GM06990 (cell line): ENCODE data around the gene KIAA1549.

Source experiments
- DNase-seq: peaks from one replicate; pipeline ENCODE4 v3.0.0-alpha.2; 2011; ENCODE audit not compliant: insufficient read length; ENCODE audit errors: extremely low read depth
- H3K27me3 ChIP-seq: replicated peaks from 2 replicates; pipeline ENCODE4 v1.6.0; 2011; ENCODE audit warnings: low read length; ENCODE audit not compliant: control insufficient read depth, insufficient read depth
- H3K36me3 ChIP-seq: 2 replicates; pipeline ENCODE4 v1.5.1; 2011; ENCODE audit warnings: low read length; ENCODE audit not compliant: control insufficient read depth, insufficient read depth
- H3K4me3 ChIP-seq: replicated peaks from 2 replicates; pipeline ENCODE4 v1.5.1; 2011; ENCODE audit warnings: low read depth, mild to moderate bottlenecking, control low read depth, low read length
- TF ChIP-seq, protein P1 (sequence below): IDR thresholded peaks from 2 replicates; pipeline ENCODE4 v1.5.1; 2011; ENCODE audit warnings: low read length, control low read depth, mild to moderate bottlenecking, inconsistent platforms; ENCODE audit not compliant: insufficient read depth, poor library complexity, severe bottlenecking

Gene KIAA1549

DNA sequence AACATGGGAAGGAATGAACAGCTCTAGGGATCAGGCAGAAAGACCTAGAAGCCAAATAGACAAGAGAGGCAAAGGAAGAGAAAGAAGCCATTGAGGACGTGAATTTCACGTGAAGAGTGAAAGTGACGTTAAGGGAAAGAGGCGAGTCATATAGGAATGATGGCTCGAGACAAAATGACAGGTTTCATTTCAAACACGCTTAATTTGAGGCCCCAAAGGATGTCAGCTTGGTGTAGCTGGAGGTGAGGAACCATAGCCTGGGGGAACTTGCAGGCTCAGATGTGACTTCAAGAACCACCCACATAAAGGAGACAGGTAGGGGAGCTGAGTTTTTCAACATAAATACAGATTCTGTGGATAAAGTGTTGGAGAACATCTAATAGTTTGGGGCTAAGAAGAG, 98.9 kb downstream of the KIAA1549 start:
- no peak for DNase-seq
- no peaks in the 10 kb centered on the region for H3K36me3 ChIP-seq
- no peak overlapping the region for H3K4me3 ChIP-seq
- TF ChIP-seq, protein P1, sequence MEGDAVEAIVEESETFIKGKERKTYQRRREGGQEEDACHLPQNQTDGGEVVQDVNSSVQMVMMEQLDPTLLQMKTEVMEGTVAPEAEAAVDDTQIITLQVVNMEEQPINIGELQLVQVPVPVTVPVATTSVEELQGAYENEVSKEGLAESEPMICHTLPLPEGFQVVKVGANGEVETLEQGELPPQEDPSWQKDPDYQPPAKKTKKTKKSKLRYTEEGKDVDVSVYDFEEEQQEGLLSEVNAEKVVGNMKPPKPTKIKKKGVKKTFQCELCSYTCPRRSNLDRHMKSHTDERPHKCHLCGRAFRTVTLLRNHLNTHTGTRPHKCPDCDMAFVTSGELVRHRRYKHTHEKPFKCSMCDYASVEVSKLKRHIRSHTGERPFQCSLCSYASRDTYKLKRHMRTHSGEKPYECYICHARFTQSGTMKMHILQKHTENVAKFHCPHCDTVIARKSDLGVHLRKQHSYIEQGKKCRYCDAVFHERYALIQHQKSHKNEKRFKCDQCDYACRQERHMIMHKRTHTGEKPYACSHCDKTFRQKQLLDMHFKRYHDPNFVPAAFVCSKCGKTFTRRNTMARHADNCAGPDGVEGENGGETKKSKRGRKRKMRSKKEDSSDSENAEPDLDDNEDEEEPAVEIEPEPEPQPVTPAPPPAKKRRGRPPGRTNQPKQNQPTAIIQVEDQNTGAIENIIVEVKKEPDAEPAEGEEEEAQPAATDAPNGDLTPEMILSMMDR, result no peak
- H3K27me3 ChIP-seq, result no peaks in the 10 kb centered on the region

DNA sequence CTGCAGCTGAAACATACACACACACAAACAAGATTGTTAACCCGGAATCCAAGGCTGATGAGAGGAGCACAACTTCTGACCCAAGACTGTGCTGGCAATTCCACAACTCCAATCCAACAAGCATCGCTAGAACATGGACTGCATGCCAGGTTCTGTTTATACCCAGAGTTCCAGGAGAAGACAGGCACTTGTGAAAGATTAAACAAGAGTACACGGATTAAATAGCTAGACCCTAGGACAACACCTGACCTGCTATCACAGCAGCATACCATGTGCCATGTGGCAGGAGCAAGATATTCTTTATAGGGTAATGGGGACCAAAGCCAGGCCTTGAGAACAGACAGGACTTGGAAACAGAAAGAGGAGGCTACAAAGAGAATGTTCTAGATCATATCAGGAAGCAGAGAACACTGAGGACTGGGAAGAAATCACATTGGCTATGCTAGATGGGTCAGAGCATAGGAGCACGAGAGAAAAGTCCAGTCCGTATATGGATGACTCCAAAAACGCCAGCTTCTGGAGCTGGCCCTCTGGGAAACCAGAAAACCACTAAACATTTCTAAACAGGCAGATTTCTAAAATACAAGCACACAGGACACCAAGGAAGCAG, 99.5 kb downstream of the KIAA1549 start:
- TF ChIP-seq, protein P1, result no peak
- no peak for DNase-seq
- no peak overlapping the region for H3K4me3 ChIP-seq
- H3K36me3 ChIP-seq, result no peaks in the 10 kb centered on the region
- no peaks in the 10 kb centered on the region for H3K27me3 ChIP-seq

DNA sequence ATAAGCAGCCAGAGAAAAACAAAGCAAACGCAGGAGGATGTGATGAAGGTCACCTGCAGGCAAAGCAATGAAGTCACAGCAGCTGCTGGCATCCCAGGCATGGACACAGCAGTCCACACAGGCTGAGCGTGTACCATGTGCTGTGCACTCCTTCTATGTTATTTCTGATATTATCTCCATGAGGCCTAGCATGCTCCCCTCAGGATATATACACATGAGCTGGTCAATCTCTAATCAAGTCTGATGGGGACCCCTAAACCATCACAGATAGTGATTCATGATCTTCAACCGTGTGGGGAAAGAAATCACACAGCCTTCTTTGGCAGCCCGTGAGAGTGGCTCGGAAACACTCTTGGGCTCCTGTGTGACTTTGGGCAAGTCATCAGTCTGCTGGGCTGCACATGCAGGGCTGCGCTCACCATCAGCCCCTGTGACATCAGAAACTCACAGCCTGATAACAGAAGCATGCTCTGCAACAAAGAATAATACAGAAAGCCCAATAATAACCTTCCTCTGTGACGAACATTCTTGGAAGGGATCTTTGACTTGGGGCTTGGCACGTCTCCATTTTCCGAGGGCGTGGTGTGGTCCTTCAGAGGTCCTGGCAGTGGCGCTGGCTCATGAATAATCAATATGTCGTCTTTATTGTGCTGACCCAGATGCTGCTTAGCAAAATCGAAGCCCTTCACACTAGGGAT, 100.2 kb downstream of the KIAA1549 start:
- TF ChIP-seq, protein P1, result no peak
- no peaks in the 10 kb centered on the region for H3K36me3 ChIP-seq
- no peak for DNase-seq
- H3K4me3 ChIP-seq, result no peak overlapping the region
- no peaks in the 10 kb centered on the region for H3K27me3 ChIP-seq

DNA sequence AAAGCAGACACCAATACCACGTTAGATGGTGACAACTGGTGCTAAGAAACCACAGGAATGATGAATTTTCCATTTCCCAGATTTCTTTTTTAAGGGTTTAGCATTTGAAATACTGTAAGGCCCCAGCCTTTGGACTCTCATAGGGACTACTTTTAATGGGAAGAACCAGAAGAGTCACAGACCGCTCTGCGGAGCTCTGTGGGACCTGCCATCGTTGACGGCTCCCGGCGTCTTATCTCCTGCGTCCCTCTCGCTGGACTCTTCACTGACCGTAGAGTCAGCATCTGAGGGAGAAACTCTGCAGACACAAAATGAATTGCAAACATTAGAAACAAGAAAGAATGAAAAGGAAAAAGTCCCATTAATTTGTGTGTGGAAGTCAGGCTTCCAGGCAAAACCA, 101.8 kb downstream of the KIAA1549 start:
- DNase-seq, result no peak
- no peak overlapping the region for H3K4me3 ChIP-seq
- H3K27me3 ChIP-seq, result no peaks in the 10 kb centered on the region
- TF ChIP-seq, protein P1, result no peak
- H3K36me3 ChIP-seq, result no peaks in the 10 kb centered on the region

DNA sequence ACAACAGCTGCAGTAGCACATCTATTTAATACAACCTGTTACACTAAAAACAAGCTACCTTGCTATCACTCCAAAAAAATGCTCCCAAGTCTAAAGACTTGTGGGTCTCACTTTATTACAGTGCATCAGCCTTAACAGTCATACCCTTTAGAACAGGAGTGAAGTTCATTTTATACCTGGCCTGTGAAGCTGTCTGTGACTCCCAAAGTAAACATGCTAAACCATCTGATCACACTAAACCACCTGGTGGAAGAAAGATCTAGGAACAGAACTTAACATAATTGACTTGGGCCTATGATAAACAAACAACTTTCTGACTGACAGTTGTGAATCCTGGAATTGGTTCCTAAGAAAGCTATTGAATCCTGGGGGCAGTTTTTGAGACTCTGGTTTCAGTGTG, 102.3 kb downstream of the KIAA1549 start:
- H3K36me3 ChIP-seq, result no peaks in the 10 kb centered on the region
- no peak overlapping the region for H3K4me3 ChIP-seq
- H3K27me3 ChIP-seq, result no peaks in the 10 kb centered on the region
- TF ChIP-seq, protein P1, result no peak
- DNase-seq, result no peak
